ENCODE results near the gene KAZN. TPM values are rescaled to one million over a fixed set of nuclear protein-coding genes. Genes with fewer than 3 reads are reported as not detected.
A peak's percentile ranks its signal among the peaks of the same experiment; 100 is the strongest.
"Not testable (repeated sequence)": the region's sequence is repeated elsewhere in the genome, so short reads cannot be mapped to it uniquely, and the experiment has no call there.

KAZN gene
- total RNA-seq, 4 donors from 2014 or later: 0.77 to 12.3 (median 4.9) TPM

- DNase-seq: peak; percentile 50 to 64
- no peaks in the 10 kb centered on the region for H3K36me3 ChIP-seq
- H3K27me3 ChIP-seq: no peaks in the 10 kb centered on the region
- no peak overlapping the region for H3K27ac ChIP-seq
- no peak overlapping the region for H3K4me3 ChIP-seq
- H3K9me3 ChIP-seq: no peaks in the 10 kb centered on the region
- TF ChIP-seq POLR2A (IDR thresholded peaks at IDR 0.05) (no peak), CTCF (IDR thresholded peaks at IDR 0.05) (peak; percentile 76 to 83 (median 80))
- intact Hi-C loops (cut with DNase I; ENCODE audit: low total_unique reads): no loop called here
- H3K4me1 ChIP-seq: no peaks in the 10 kb centered on the region
Observed at GRCh38 chr1:15128520-15129313, 530.2 kb downstream of the KAZN start.

- H3K4me3 ChIP-seq: no peak overlapping the region
- no peak overlapping the region for H3K27ac ChIP-seq
- no peaks in the 10 kb centered on the region for H3K9me3 ChIP-seq
- no peak for TF ChIP-seq POLR2A (IDR thresholded peaks at IDR 0.05)
- no peak for TF ChIP-seq CTCF (IDR thresholded peaks at IDR 0.05)
- intact Hi-C loops (cut with DNase I; ENCODE audit: low total_unique reads): no loop called here
- DNase-seq: no peak
- no peaks in the 10 kb centered on the region for H3K4me1 ChIP-seq
- no peaks in the 10 kb centered on the region for H3K27me3 ChIP-seq
- no peaks in the 10 kb centered on the region for H3K36me3 ChIP-seq
Observed at GRCh38 chr1:15129944-15130343, 531.5 kb downstream of the KAZN start.

- H3K27me3 ChIP-seq: no peaks in the 10 kb centered on the region
- TF ChIP-seq POLR2A (IDR thresholded peaks at IDR 0.05): no peak
- no peak for TF ChIP-seq CTCF (IDR thresholded peaks at IDR 0.05)
- no peak overlapping the region for H3K27ac ChIP-seq
- no peak for DNase-seq
- no peaks in the 10 kb centered on the region for H3K4me1 ChIP-seq
- no peaks in the 10 kb centered on the region for H3K9me3 ChIP-seq
- intact Hi-C loops (cut with DNase I; ENCODE audit: low total_unique reads): no loop called here
- H3K4me3 ChIP-seq: no peak overlapping the region
- H3K36me3 ChIP-seq: no peaks in the 10 kb centered on the region
Observed at GRCh38 chr1:15130607-15131006, 532.1 kb downstream of the KAZN start.

- Histone ChIP-seq H3K27ac (no peak overlapping the region), H3K4me1 (no peaks in the 10 kb centered on the region), H3K27me3 (no peaks in the 10 kb centered on the region), H3K36me3 (no peaks in the 10 kb centered on the region), H3K9me3 (no peaks in the 10 kb centered on the region), H3K4me3 (no peak overlapping the region)
- no peak for DNase-seq
- intact Hi-C loops (cut with DNase I; ENCODE audit: low total_unique reads): no loop called here
- TF ChIP-seq POLR2A (IDR thresholded peaks at IDR 0.05): no peak
- no peak for TF ChIP-seq CTCF (IDR thresholded peaks at IDR 0.05)
Observed at GRCh38 chr1:15132965-15133364, 534.5 kb downstream of the KAZN start.

- H3K9me3 ChIP-seq: no peaks in the 10 kb centered on the region
- DNase-seq: no peak
- no peak overlapping the region for H3K27ac ChIP-seq
- H3K27me3 ChIP-seq: no peaks in the 10 kb centered on the region
- H3K4me1 ChIP-seq: no peaks in the 10 kb centered on the region
- no peaks in the 10 kb centered on the region for H3K36me3 ChIP-seq
- intact Hi-C loops (cut with DNase I; ENCODE audit: low total_unique reads): no loop called here
- TF ChIP-seq POLR2A (IDR thresholded peaks at IDR 0.05): no peak
- no peak for TF ChIP-seq CTCF (IDR thresholded peaks at IDR 0.05)
- no peak overlapping the region for H3K4me3 ChIP-seq
Observed at GRCh38 chr1:15134285-15134684, 535.8 kb downstream of the KAZN start.

DNA sequence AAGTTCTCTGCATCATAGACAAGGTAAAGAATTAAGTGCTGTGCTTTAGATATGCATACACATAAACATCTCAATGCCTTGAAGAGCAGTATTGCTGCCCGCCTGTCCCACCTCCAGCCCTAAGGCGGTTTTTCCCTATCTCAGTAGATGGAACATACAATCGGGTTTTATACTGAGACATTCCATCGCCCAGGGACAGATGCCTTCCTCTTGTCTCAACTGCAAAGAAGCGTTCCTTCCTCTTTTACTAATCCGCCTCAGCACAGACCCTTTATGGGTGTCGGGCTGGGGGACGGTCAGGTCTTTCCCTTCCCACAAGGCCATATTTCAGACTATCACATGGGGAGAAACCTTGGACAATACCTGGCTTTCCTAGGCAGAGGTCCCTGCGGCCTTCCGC is 537.1 kb downstream of the KAZN start:
- H3K9me3 ChIP-seq; H3K4me1 ChIP-seq; H3K36me3 ChIP-seq; H3K27ac ChIP-seq; DNase-seq; H3K4me3 ChIP-seq; intact Hi-C loops (cut with DNase I; ENCODE audit: low total_unique reads); H3K27me3 ChIP-seq: not testable (repeated sequence)
